GM12874 (cell line): ENCODE results near the gene LCP1.

ENCODE experiments used
- CTCF ChIP-seq: IDR thresholded peaks from 2 replicates; pipeline ENCODE4 v1.5.1; 2011; ENCODE audit warnings: low read depth, mild to moderate bottlenecking, control low read depth, low read length, moderate library complexity; ENCODE audit not compliant: insufficient read depth

The LCP1 gene

GRCh38 chr13:46185634-46186033 is 3.7 kb upstream of the LCP1 start:
- no peak for TF ChIP-seq CTCF

GRCh38 chr13:46184277-46184699 is 2.3 kb upstream of the LCP1 start:
- TF ChIP-seq CTCF, result peak; percentile 82

- no peak for TF ChIP-seq CTCF
These were observed 1.3 kb upstream of the LCP1 start for GRCh38 chr13:46183018-46183946.

GRCh38 chr13:46182491-46182877 is 507 bp upstream of the LCP1 start:
- TF ChIP-seq CTCF, result no peak

- TF ChIP-seq CTCF, result no peak
These were observed 569 bp downstream of the LCP1 start for GRCh38 chr13:46181377-46181839.

GRCh38 chr13:46179969-46180763 is 1.8 kb downstream of the LCP1 start:
- no peak for TF ChIP-seq CTCF

- no peak for TF ChIP-seq CTCF
These were observed 2.5 kb downstream of the LCP1 start for GRCh38 chr13:46179491-46179908.
